A673 (cell line): ENCODE measurements around the gene HEMK1. TPM values are rescaled to one million over a fixed set of nuclear protein-coding genes. Genes with fewer than 3 reads are reported as not detected.

Source experiments
- BruUV-seq: library from RNA; stranded (reverse); fragments of 400-500 nt; replicated peaks from 2 replicates; lab custom pipeline; 2021; lab: Mats Ljungman, UMichigan
- CTCF ChIA-PET: fragments of 300-600 bp; sonication (Branson Sonifier 250); formaldehyde crosslinking; loops from one replicate; lab custom pipeline; 2022; ENCODE audit warnings: antibody characterized with exemption; lab: Charles Lee
- POLR2A ChIA-PET: fragments of 300-600 bp; sonication (Branson Sonifier 250); formaldehyde crosslinking; loops from one replicate; lab custom pipeline; 2022; ENCODE audit warnings: antibody characterized with exemption; ENCODE audit not compliant: low non-redundant PET; lab: Charles Lee
- DNase-seq: peaks from one replicate; pipeline ENCODE4 v3.0.0-alpha.2; 2015; ENCODE audit warnings: low spot score
- H3K27ac ChIP-seq: fragments of 200-600 bp; sonication (generic); 2 replicates; pipeline ENCODE4 v1.5.1; 2016; ENCODE audit warnings: mixed run types, low read depth, mild to moderate bottlenecking, mixed read lengths, antibody characterized with exemption, low read length; ENCODE audit not compliant: poor library complexity, severe bottlenecking
- H3K27me3 ChIP-seq: fragments of 200-600 bp; sonication (generic); replicated peaks from 2 replicates; pipeline ENCODE4 v1.6.1; 2017; ENCODE audit warnings: mixed run types, low read depth, mild to moderate bottlenecking, mixed read lengths, antibody characterized with exemption, low read length; ENCODE audit not compliant: insufficient read depth, poor library complexity
- H3K36me3 ChIP-seq: fragments of 200-600 bp; sonication (generic); 2 replicates; pipeline ENCODE4 v1.6.1; 2016; ENCODE audit warnings: mixed run types, mild to moderate bottlenecking, mixed read lengths, antibody characterized with exemption, low read length; ENCODE audit not compliant: insufficient read depth, poor library complexity, severe bottlenecking
- H3K4me1 ChIP-seq: fragments of 200-600 bp; sonication (generic); 2 replicates; pipeline ENCODE4 v1.6.1; 2017; ENCODE audit warnings: mixed run types, mild to moderate bottlenecking, mixed read lengths, antibody characterized with exemption, low read length; ENCODE audit not compliant: insufficient read depth, poor library complexity, severe bottlenecking
- H3K4me3 ChIP-seq: fragments of 200-600 bp; sonication (generic); 2 replicates; pipeline ENCODE4 v1.5.1; 2016; ENCODE audit warnings: low read depth, mixed run types, mild to moderate bottlenecking, mixed read lengths, low read length; ENCODE audit not compliant: poor library complexity, severe bottlenecking
- H3K9me3 ChIP-seq: fragments of 200-600 bp; sonication (generic); 2 replicates; pipeline ENCODE4 v1.6.1; 2016; ENCODE audit warnings: mixed run types, low read depth, mild to moderate bottlenecking, mixed read lengths, antibody characterized with exemption, low read length; ENCODE audit not compliant: poor library complexity, severe bottlenecking
- EZH2 ChIP-seq: fragments of 200-600 bp; sonication (generic); IDR thresholded peaks from 2 replicates; pipeline ENCODE4 v1.6.1; 2017; ENCODE audit warnings: borderline replicate concordance, low read depth, mild to moderate bottlenecking, mixed read lengths, antibody characterized with exemption, low read length; ENCODE audit not compliant: poor library complexity, severe bottlenecking
- intact Hi-C: fragments of 100-400 bp; cut with micrococcal nuclease; formaldehyde crosslinking; loops from one replicate; pipeline ENCODE4 v1.10.0; 2022; ENCODE audit not compliant: unreplicated experiment
- total RNA-seq: library from RNA; stranded (reverse); gene quantifications from 2 replicates; pipeline ENCODE4 v1.2.3, GENCODE V29; 2021
- TF ChIP-seq, protein P1 (sequence below): fragments of 300-800, 200-600 bp; sonication (generic); conservative IDR thresholded peaks from 2 replicates; pipeline ENCODE4 v1.5.1; 2017; ENCODE audit warnings: low read depth, mild to moderate bottlenecking, antibody characterized with exemption, low read length, moderate library complexity, mixed read lengths

The HEMK1 gene
- total RNA-seq, 1 experiment from 2014 or later, result 5.7 TPM

DNA sequence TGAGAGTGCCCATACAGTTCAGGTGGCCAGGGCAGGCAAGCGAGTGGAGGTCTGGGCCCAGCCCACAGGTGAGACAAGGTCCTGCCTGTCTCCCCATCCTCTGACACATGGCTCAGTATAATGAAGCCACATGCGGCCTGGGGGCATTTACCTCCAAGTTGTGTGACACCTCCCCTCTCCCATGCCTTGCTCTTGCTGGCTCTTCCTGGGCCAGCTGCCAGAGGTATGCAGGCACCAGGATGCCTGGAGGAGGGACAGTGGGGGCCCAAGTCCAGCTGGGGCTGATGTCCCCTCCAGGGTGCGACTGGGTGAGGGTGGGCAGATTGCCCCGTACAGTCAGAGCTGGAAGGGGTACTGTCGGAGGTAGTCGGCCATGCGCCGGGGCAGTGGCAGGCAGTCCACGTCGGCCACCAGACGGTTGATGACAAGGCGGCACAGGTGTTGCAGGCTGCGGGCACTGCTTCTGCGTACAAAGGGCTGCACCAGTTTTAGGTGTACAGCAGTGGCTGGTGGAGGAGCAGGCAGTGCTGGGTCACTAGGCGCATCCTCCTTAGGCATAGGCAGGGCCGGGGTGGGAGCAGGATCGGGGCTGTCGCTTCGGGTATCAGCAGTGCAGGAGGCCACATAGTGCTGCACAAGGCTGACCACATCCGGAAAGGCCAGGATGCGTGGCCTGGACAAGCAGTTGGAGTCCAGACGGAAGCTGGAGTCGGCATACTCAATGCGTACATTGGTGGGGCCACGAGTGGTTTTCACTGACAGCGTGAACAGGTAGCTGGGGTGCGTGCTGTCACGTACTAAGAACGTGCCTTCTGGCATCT is 38.2 kb downstream of the HEMK1 start:
- BruUV-seq, result no TSS peak
- Histone ChIP-seq H3K4me3 (no peak overlapping the region), H3K4me1 (peaks cover 7% of the 10 kb centered on the region), H3K36me3 (no peaks in the 10 kb centered on the region), H3K27me3 (no peaks in the 10 kb centered on the region), H3K9me3 (no peaks in the 10 kb centered on the region), H3K27ac (no peak overlapping the region)
- ChIA-PET POLR2A (no interaction called here), CTCF (no interaction called here)
- intact Hi-C loops, result no loop called here
- no peak for DNase-seq
- TF ChIP-seq, protein P1, sequence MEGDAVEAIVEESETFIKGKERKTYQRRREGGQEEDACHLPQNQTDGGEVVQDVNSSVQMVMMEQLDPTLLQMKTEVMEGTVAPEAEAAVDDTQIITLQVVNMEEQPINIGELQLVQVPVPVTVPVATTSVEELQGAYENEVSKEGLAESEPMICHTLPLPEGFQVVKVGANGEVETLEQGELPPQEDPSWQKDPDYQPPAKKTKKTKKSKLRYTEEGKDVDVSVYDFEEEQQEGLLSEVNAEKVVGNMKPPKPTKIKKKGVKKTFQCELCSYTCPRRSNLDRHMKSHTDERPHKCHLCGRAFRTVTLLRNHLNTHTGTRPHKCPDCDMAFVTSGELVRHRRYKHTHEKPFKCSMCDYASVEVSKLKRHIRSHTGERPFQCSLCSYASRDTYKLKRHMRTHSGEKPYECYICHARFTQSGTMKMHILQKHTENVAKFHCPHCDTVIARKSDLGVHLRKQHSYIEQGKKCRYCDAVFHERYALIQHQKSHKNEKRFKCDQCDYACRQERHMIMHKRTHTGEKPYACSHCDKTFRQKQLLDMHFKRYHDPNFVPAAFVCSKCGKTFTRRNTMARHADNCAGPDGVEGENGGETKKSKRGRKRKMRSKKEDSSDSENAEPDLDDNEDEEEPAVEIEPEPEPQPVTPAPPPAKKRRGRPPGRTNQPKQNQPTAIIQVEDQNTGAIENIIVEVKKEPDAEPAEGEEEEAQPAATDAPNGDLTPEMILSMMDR, result no peak
- TF ChIP-seq EZH2, result no peak

- POLR2A ChIA-PET, result no interaction called here
- Histone ChIP-seq H3K27me3 (no peaks in the 10 kb centered on the region), H3K36me3 (no peaks in the 10 kb centered on the region), H3K9me3 (no peaks in the 10 kb centered on the region), H3K27ac (no peak overlapping the region), H3K4me1 (peaks cover 8% of the 10 kb centered on the region), H3K4me3 (no peak overlapping the region)
- CTCF ChIA-PET, result no interaction called here
- TF ChIP-seq, protein P1, result no peak
- no peak for TF ChIP-seq EZH2
- intact Hi-C loops, result no loop called here
- DNase-seq, result no peak
- no TSS peak for BruUV-seq
These were observed 39.0 kb downstream of the HEMK1 start for GRCh38 chr3:50608278-50608677.

DNA sequence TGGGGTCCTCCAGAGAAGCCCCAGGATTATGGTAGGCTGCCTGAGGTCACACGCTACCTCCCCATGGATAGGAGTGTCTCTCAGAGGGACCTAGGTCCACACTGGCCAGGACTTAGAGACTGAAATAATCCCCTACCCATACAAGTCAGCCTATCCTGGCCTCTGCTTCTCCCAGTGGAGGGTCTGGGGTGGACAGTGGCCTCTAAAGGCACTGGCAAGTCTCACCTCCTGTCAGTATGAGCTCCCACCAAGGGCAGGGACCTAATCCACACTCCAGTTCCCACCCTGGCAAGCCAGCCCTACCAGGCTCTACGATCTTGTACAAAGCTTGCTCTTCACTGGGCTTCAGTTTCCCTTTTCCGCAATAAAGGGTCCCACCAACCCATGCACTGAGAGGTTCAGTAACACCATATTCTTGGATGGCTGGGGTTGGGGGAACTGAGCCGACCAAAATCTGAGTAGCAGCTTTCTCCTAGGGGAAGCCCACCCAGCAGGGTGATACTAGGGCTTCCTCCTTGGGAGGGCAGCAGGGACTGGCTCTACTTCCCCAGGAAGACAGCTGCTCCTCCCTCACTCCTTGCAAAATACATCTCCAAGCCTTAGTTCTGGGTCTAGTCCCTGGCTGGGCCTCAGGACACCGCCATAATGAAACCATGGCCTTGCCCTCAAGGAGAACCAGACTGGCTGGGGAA is 39.9 kb downstream of the HEMK1 start:
- no peak overlapping the region for H3K27ac ChIP-seq
- intact Hi-C loops, result no loop called here
- H3K9me3 ChIP-seq, result no peaks in the 10 kb centered on the region
- no peak overlapping the region for H3K4me3 ChIP-seq
- BruUV-seq, result no TSS peak
- peaks cover 8% of the 10 kb centered on the region for H3K4me1 ChIP-seq
- no peaks in the 10 kb centered on the region for H3K36me3 ChIP-seq
- TF ChIP-seq, protein P1, result no peak
- no peak for TF ChIP-seq EZH2
- DNase-seq, result no peak
- ChIA-PET CTCF (no interaction called here), POLR2A (no interaction called here)
- H3K27me3 ChIP-seq, result no peaks in the 10 kb centered on the region
